ENCODE data around the gene NBL1.

- no peak for TF ChIP-seq CTCF (IDR thresholded peaks at IDR 0.05)
- TF ChIP-seq POLR2A (IDR thresholded peaks at IDR 0.05), result no peak
Observed at GRCh38 chr1:19687414-19687813, 43.3 kb downstream of the NBL1 start.
